ENCODE measurements around the gene MAP3K15. TPM values are rescaled to one million over a fixed set of nuclear protein-coding genes. Genes with fewer than 3 reads are reported as not detected.

MAP3K15 gene
- total RNA-seq, 1 experiment from 2014 or later = 3.4 TPM

- TF ChIP-seq CTCF (conservative IDR thresholded peaks at IDR 0.05; ENCODE audit: low read depth, low read length) = no peak
- TF ChIP-seq EZH2 (IDR thresholded peaks at IDR 0.05; ENCODE audit: low read length, unreplicated experiment) = no peak
- TF ChIP-seq EZH2phosphoT487 (IDR thresholded peaks at IDR 0.05; ENCODE audit: borderline replicate concordance, low read length) = no peak
- DNase-seq (no peak), ATAC-seq (no peak)
- Histone ChIP-seq H3K79me2 (ENCODE audit: low read length) (no peaks in the 10 kb centered on the region), H3K4me1 (ENCODE audit: insufficient read depth, low read length) (no peaks in the 10 kb centered on the region), H4K20me1 (ENCODE audit: low read length) (no peaks in the 10 kb centered on the region), H3K9me2 (replicated peaks; ENCODE audit: low read length) (no peaks in the 10 kb centered on the region), H3K27me3 (ENCODE audit: low read length) (no peaks in the 10 kb centered on the region), H3F3A (ENCODE audit: low read length, unreplicated experiment) (no peaks in the 10 kb centered on the region), H3K9ac (ENCODE audit: low read length) (no peak overlapping the region), H2AFZ (ENCODE audit: low read length) (no peak overlapping the region), H3K9me3 (ENCODE audit: low read length) (no peaks in the 10 kb centered on the region), H3K4me3 (ENCODE audit: low read length) (no peak overlapping the region), H3K4me2 (ENCODE audit: low read length) (no peak overlapping the region), H3K27ac (ENCODE audit: low read length) (no peak overlapping the region), H3K36me3 (ENCODE audit: low read depth, low read length) (no peaks in the 10 kb centered on the region)
- ChIA-PET POLR2A (ENCODE audit: unreplicated experiment) (no interaction called here), CTCF (no interaction called here)
- intact Hi-C loops (cut with micrococcal nuclease) = loop anchor here (10.0 kb wide), 1 partner anchor 82 kb away; no protein-coding TSS in a partner anchor
- no TSS peak for BruUV-seq (replicated peaks)
These were observed 27.9 kb upstream of the MAP3K15 start for GRCh38 chrX:19543020-19543715.

- no peak for DNase-seq
- no TSS peak for BruUV-seq (replicated peaks)
- Histone ChIP-seq H3K79me2 (ENCODE audit: low read length) (no peaks in the 10 kb centered on the region), H4K20me1 (ENCODE audit: low read length) (no peaks in the 10 kb centered on the region), H3K4me2 (ENCODE audit: low read length) (no peak overlapping the region), H3K27ac (ENCODE audit: low read length) (no peak overlapping the region), H3K9ac (ENCODE audit: low read length) (no peak overlapping the region), H2AFZ (ENCODE audit: low read length) (no peak overlapping the region), H3F3A (ENCODE audit: low read length, unreplicated experiment) (no peaks in the 10 kb centered on the region), H3K9me2 (replicated peaks; ENCODE audit: low read length) (no peaks in the 10 kb centered on the region), H3K4me1 (ENCODE audit: insufficient read depth, low read length) (no peaks in the 10 kb centered on the region), H3K9me3 (ENCODE audit: low read length) (no peaks in the 10 kb centered on the region), H3K36me3 (ENCODE audit: low read depth, low read length) (no peaks in the 10 kb centered on the region), H3K4me3 (ENCODE audit: low read length) (no peak overlapping the region), H3K27me3 (ENCODE audit: low read length) (no peaks in the 10 kb centered on the region)
- intact Hi-C loops (cut with micrococcal nuclease) = loop anchor here (10.0 kb wide), 1 partner anchor 83 kb away; no protein-coding TSS in a partner anchor
- no peak for ATAC-seq
- CTCF ChIA-PET = no interaction called here
- TF ChIP-seq CTCF (conservative IDR thresholded peaks at IDR 0.05; ENCODE audit: low read depth, low read length) (no peak), EZH2phosphoT487 (IDR thresholded peaks at IDR 0.05; ENCODE audit: borderline replicate concordance, low read length) (no peak), EZH2 (IDR thresholded peaks at IDR 0.05; ENCODE audit: low read length, unreplicated experiment) (no peak)
- POLR2A ChIA-PET (ENCODE audit: unreplicated experiment) = no interaction called here
These were observed 26.6 kb upstream of the MAP3K15 start for GRCh38 chrX:19541931-19542330.

GRCh38 chrX:19541196-19541595 is 25.9 kb upstream of the MAP3K15 start:
- Histone ChIP-seq H3K4me1 (ENCODE audit: insufficient read depth, low read length) (no peaks in the 10 kb centered on the region), H3K27me3 (ENCODE audit: low read length) (no peaks in the 10 kb centered on the region), H3K9ac (ENCODE audit: low read length) (no peak overlapping the region), H4K20me1 (ENCODE audit: low read length) (no peaks in the 10 kb centered on the region), H3K4me3 (ENCODE audit: low read length) (no peak overlapping the region), H3K9me2 (replicated peaks; ENCODE audit: low read length) (no peaks in the 10 kb centered on the region), H3K36me3 (ENCODE audit: low read depth, low read length) (no peaks in the 10 kb centered on the region), H2AFZ (ENCODE audit: low read length) (no peak overlapping the region), H3K79me2 (ENCODE audit: low read length) (no peaks in the 10 kb centered on the region), H3K4me2 (ENCODE audit: low read length) (no peak overlapping the region), H3K27ac (ENCODE audit: low read length) (no peak overlapping the region), H3F3A (ENCODE audit: low read length, unreplicated experiment) (no peaks in the 10 kb centered on the region), H3K9me3 (ENCODE audit: low read length) (no peaks in the 10 kb centered on the region)
- ChIA-PET CTCF (no interaction called here), POLR2A (ENCODE audit: unreplicated experiment) (no interaction called here)
- no peak for TF ChIP-seq CTCF (conservative IDR thresholded peaks at IDR 0.05; ENCODE audit: low read depth, low read length)
- TF ChIP-seq EZH2phosphoT487 (IDR thresholded peaks at IDR 0.05; ENCODE audit: borderline replicate concordance, low read length) = no peak
- TF ChIP-seq EZH2 (IDR thresholded peaks at IDR 0.05; ENCODE audit: low read length, unreplicated experiment) = no peak
- intact Hi-C loops (cut with micrococcal nuclease) = loop anchor here (10.0 kb wide), 1 partner anchor 84 kb away; no protein-coding TSS in a partner anchor
- no TSS peak for BruUV-seq (replicated peaks)
- ATAC-seq (no peak), DNase-seq (no peak)
